Panc1 (cell line): Measurements from ENCODE around the gene LIMCH1.

Experiments
- POLR2AphosphoS5 ChIP-seq: IDR thresholded peaks from 2 replicates; pipeline ENCODE4 v1.6.1; 2012; ENCODE audit warnings: mild to moderate bottlenecking, low read depth, low read length, moderate library complexity
- SIN3A ChIP-seq: IDR thresholded peaks from 2 replicates; pipeline ENCODE4 v1.6.1; 2012; ENCODE audit warnings: low read depth, mild to moderate bottlenecking, low read length, moderate library complexity, borderline replicate concordance; ENCODE audit not compliant: insufficient read depth
- TCF7L2 ChIP-seq: IDR thresholded peaks from 2 replicates; pipeline ENCODE4 v1.6.1; 2011; ENCODE audit warnings: mild to moderate bottlenecking, low read depth, low read length, inconsistent platforms
- TF ChIP-seq, protein P1 (sequence below): fragments of 450-650 bp; IDR thresholded peaks from 2 replicates; pipeline ENCODE4 v1.5.1; 2017; ENCODE audit warnings: mild to moderate bottlenecking
- TF ChIP-seq, protein P2 (sequence below), 2 experiments: IDR thresholded peaks; 2 replicates each; pipeline ENCODE4 v1.6.1; 2011 to 2012; ENCODE audit warnings: low read depth in 2 of 2, control low read depth in 1 of 2, low read length in 1 of 2, mild to moderate bottlenecking in 1 of 2, moderate library complexity in 1 of 2; ENCODE audit not compliant: insufficient read depth in 1 of 2

DNA sequence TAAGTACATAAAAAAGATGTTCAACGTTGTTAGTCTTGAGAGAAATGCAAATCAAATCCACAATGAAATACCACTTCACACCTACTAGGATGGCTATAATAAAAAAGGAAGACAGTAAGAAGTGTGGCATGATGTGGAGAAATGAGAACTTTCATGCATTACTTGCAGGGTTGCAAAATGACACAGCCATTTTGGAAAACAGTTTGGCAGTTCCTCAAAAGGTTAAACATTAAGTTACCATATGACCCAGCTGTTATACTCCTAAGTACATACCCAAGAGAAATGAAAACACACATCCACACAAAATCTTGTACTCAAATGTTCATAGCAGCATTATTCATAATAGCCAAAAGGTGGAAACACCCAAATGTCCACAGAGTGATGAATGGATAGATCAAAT is 25.8 kb upstream of the LIMCH1 start:
- TF ChIP-seq, protein P1, sequence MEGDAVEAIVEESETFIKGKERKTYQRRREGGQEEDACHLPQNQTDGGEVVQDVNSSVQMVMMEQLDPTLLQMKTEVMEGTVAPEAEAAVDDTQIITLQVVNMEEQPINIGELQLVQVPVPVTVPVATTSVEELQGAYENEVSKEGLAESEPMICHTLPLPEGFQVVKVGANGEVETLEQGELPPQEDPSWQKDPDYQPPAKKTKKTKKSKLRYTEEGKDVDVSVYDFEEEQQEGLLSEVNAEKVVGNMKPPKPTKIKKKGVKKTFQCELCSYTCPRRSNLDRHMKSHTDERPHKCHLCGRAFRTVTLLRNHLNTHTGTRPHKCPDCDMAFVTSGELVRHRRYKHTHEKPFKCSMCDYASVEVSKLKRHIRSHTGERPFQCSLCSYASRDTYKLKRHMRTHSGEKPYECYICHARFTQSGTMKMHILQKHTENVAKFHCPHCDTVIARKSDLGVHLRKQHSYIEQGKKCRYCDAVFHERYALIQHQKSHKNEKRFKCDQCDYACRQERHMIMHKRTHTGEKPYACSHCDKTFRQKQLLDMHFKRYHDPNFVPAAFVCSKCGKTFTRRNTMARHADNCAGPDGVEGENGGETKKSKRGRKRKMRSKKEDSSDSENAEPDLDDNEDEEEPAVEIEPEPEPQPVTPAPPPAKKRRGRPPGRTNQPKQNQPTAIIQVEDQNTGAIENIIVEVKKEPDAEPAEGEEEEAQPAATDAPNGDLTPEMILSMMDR: no peak
- TF ChIP-seq POLR2AphosphoS5 (no peak), SIN3A (no peak), TCF7L2 (no peak)
- TF ChIP-seq, protein P2, sequence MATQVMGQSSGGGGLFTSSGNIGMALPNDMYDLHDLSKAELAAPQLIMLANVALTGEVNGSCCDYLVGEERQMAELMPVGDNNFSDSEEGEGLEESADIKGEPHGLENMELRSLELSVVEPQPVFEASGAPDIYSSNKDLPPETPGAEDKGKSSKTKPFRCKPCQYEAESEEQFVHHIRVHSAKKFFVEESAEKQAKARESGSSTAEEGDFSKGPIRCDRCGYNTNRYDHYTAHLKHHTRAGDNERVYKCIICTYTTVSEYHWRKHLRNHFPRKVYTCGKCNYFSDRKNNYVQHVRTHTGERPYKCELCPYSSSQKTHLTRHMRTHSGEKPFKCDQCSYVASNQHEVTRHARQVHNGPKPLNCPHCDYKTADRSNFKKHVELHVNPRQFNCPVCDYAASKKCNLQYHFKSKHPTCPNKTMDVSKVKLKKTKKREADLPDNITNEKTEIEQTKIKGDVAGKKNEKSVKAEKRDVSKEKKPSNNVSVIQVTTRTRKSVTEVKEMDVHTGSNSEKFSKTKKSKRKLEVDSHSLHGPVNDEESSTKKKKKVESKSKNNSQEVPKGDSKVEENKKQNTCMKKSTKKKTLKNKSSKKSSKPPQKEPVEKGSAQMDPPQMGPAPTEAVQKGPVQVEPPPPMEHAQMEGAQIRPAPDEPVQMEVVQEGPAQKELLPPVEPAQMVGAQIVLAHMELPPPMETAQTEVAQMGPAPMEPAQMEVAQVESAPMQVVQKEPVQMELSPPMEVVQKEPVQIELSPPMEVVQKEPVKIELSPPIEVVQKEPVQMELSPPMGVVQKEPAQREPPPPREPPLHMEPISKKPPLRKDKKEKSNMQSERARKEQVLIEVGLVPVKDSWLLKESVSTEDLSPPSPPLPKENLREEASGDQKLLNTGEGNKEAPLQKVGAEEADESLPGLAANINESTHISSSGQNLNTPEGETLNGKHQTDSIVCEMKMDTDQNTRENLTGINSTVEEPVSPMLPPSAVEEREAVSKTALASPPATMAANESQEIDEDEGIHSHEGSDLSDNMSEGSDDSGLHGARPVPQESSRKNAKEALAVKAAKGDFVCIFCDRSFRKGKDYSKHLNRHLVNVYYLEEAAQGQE (IDR thresholded peaks at IDR 0.05; ENCODE audit: insufficient read depth in 1 of 2, low read depth in 2 of 2, low read length in 1 of 2): no peak
